Activated CD8-positive, alpha-beta memory T cell treated with anti-CD3 and anti-CD28 coated beads, Interleukin-2, amount 10 ng/mL, durations not matched to agents 7 days and 5 days (primary cell): Measurements from ENCODE around the gene IGSF1. TPM values are rescaled to one million over a fixed set of nuclear protein-coding genes. Genes with fewer than 3 reads are reported as not detected.

Experiments
- ATAC-seq: fragments of 150-1000 bp; cut with Tn5 transposase; one replicate; pipeline ENCODE4 v1.10.0; 2021; ENCODE audit warnings: moderate library complexity
- CTCF ChIA-PET: fragments of 350-600 bp; sonication (Branson Sonifier 250); formaldehyde crosslinking; loops from one replicate; lab custom pipeline; 2021; ENCODE audit warnings: antibody characterized with exemption; lab: Charles Lee
- DNase-seq: peaks from one replicate; pipeline ENCODE4 v3.0.0-alpha.2; 2020
- H3K27ac Mint-ChIP-seq: one replicate; pipeline ENCODE4 v1.8.0; 2021; ENCODE audit warnings: mild to moderate bottlenecking, mixed read lengths
- H3K27me3 Mint-ChIP-seq: one replicate; pipeline ENCODE4 v1.8.0; 2021; ENCODE audit warnings: mixed read lengths
- H3K36me3 Mint-ChIP-seq: one replicate; pipeline ENCODE4 v1.8.0; 2021; ENCODE audit warnings: mild to moderate bottlenecking, mixed read lengths
- H3K4me1 Mint-ChIP-seq: one replicate; pipeline ENCODE4 v1.8.0; 2021; ENCODE audit warnings: mixed read lengths
- H3K4me3 Mint-ChIP-seq: one replicate; pipeline ENCODE4 v1.8.0; 2021; ENCODE audit warnings: mild to moderate bottlenecking, moderate library complexity, mixed read lengths
- H3K9me3 Mint-ChIP-seq: one replicate; pipeline ENCODE4 v1.8.0; 2022; ENCODE audit warnings: low read depth, mixed read lengths
- total RNA-seq, 2 experiments: library from RNA; stranded (reverse); gene quantifications; one replicate each; pipeline ENCODE4 v1.2.3, GENCODE V29; 2021

The IGSF1 gene
- total RNA-seq: not detected

- CTCF ChIA-PET: no interaction called here
- DNase-seq: no peak
- Mint-ChIP-seq H3K9me3 (no peaks in the 10 kb centered on the region), H3K4me3 (no peak within 1 kb of the TSS), H3K36me3 (no peaks in the 10 kb centered on the region), H3K4me1 (no peaks in the 10 kb centered on the region), H3K27me3 (peaks cover 11% of the 10 kb centered on the region), H3K27ac (no peak within 1 kb of the TSS)
- no peak for ATAC-seq
These were observed at the start of gene IGSF1 for GRCh38 chrX:131288738-131289511. IGSF1 (minus strand) TSS chrX:131289306; CDS start chrX:131286674, 2,632 bp downstream.

DNA sequence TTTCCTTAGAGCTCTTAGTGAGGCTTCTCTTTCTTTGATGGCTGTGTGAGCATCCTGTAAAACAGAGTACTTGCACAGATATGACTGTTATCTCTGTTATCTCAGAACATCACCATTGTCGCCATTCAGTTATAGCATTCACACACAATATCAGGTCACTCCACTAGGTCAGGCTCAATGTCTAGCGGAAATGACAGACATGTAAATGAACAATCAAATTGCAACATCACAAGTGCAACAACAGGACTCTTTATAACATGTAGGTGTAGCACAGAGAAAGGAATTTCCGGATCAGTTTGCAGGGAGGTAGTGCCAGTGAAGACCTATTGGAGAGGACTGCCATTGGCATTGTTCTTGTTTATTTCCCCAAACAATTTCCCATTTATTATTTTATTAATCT lies 43.2 kb upstream of the IGSF1 start:
- no peak for DNase-seq
- Mint-ChIP-seq H3K36me3 (no peaks in the 10 kb centered on the region), H3K9me3 (peaks cover 2% of the 10 kb centered on the region), H3K27me3 (no peaks in the 10 kb centered on the region), H3K4me3 (no peak overlapping the region), H3K4me1 (no peaks in the 10 kb centered on the region), H3K27ac (no peak overlapping the region)
- ATAC-seq: no peak
- CTCF ChIA-PET: no interaction called here

DNA sequence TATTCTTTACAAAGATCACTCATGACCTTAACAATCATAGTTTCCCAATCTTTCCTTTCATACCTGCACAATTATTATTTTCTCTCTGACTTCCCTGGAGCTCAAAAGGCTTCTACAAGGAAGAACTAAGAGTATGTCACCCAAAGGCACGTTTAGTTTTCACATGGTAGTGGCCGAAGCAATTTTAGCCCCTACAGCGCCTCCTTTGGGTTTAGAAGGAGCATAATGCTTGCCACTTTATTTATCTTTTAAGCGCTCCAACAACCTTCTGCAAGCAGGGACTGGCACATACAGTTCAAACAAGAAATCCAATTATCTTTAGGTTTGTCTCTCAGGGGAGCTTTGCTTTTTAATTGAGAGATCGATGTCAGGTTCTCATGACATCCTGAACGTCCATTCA lies 42.0 kb upstream of the IGSF1 start:
- CTCF ChIA-PET: no interaction called here
- Mint-ChIP-seq H3K36me3 (no peaks in the 10 kb centered on the region), H3K27ac (no peak overlapping the region), H3K27me3 (no peaks in the 10 kb centered on the region), H3K4me3 (no peak overlapping the region), H3K9me3 (peaks cover 2% of the 10 kb centered on the region), H3K4me1 (no peaks in the 10 kb centered on the region)
- ATAC-seq (no peak), DNase-seq (no peak)

DNA sequence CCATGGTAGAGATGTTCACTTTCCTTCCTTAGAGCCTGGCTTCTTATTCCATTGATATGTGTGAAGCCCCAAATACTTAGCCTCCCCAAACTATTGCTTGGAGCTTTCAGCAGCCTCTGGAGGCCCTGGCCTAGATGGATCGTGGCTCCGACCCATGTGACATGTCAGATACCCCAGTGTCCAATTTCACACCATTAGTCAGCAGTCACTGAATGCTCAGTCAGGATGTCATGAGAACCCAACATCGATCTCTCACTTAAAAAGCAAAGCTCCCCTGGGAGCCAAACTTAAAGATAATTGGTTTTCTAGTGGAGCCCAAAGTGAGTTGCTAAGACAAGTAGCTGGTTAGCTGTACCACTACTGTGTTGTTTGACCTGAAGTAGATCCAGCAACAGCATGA lies 41.6 kb upstream of the IGSF1 start:
- no peak overlapping the region for H3K4me3 Mint-ChIP-seq
- H3K27ac Mint-ChIP-seq: no peak overlapping the region
- ATAC-seq (no peak), DNase-seq (no peak)
- H3K27me3 Mint-ChIP-seq: no peaks in the 10 kb centered on the region
- no peaks in the 10 kb centered on the region for H3K4me1 Mint-ChIP-seq
- CTCF ChIA-PET: no interaction called here
- peaks cover 2% of the 10 kb centered on the region for H3K9me3 Mint-ChIP-seq
- H3K36me3 Mint-ChIP-seq: no peaks in the 10 kb centered on the region

DNA sequence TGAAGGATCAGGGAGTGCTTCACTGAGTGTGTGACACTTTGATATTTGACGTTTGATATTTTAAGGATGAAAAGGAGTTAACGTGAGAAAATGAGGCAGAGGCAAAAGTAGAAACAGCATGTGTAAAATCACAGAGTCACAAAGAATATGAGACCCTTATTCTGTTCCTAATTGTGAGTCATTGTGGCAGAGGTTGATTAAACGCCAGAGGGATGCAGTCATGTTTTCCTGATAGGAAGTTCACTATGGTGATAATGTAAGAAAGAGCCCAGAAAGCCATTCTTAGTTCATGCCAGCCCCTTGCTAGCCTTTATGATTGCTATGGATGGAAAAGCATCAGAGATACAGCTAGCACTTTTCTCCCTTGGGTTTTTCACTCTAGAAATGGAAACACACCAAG lies 33.5 kb upstream of the IGSF1 start:
- no peak overlapping the region for H3K27ac Mint-ChIP-seq
- no peaks in the 10 kb centered on the region for H3K4me1 Mint-ChIP-seq
- no peak for ATAC-seq
- no peaks in the 10 kb centered on the region for H3K36me3 Mint-ChIP-seq
- H3K9me3 Mint-ChIP-seq: no peaks in the 10 kb centered on the region
- no peak overlapping the region for H3K4me3 Mint-ChIP-seq
- DNase-seq: no peak
- H3K27me3 Mint-ChIP-seq: no peaks in the 10 kb centered on the region
- CTCF ChIA-PET: no interaction called here

- CTCF ChIA-PET: no interaction called here
- DNase-seq: no peak
- H3K4me1 Mint-ChIP-seq: no peaks in the 10 kb centered on the region
These were observed 28.2 kb upstream of the IGSF1 start for GRCh38 chrX:131317326-131317725.

GRCh38 chrX:131316260-131316659 lies 27.2 kb upstream of the IGSF1 start:
- DNase-seq (no peak), ATAC-seq (no peak)
- CTCF ChIA-PET: no interaction called here
- H3K4me3 Mint-ChIP-seq: no peak overlapping the region
- no peaks in the 10 kb centered on the region for H3K9me3 Mint-ChIP-seq
- H3K36me3 Mint-ChIP-seq: no peaks in the 10 kb centered on the region
- H3K4me1 Mint-ChIP-seq: no peaks in the 10 kb centered on the region
- no peaks in the 10 kb centered on the region for H3K27me3 Mint-ChIP-seq
- no peak overlapping the region for H3K27ac Mint-ChIP-seq

More at GRCh38 chrX:131317326-131317725, 28.2 kb upstream of the IGSF1 start:
- no peak overlapping the region for H3K27ac Mint-ChIP-seq
- no peaks in the 10 kb centered on the region for H3K36me3 Mint-ChIP-seq
- no peaks in the 10 kb centered on the region for H3K9me3 Mint-ChIP-seq
- no peak for ATAC-seq
- no peaks in the 10 kb centered on the region for H3K27me3 Mint-ChIP-seq
- no peak overlapping the region for H3K4me3 Mint-ChIP-seq

GRCh38 chrX:131308980-131309379 lies 19.9 kb upstream of the IGSF1 start:
- DNase-seq (no peak), ATAC-seq (no peak)
- CTCF ChIA-PET: no interaction called here
- Mint-ChIP-seq H3K27me3 (no peaks in the 10 kb centered on the region), H3K36me3 (no peaks in the 10 kb centered on the region), H3K4me1 (no peaks in the 10 kb centered on the region), H3K9me3 (no peaks in the 10 kb centered on the region), H3K4me3 (no peak overlapping the region), H3K27ac (no peak overlapping the region)

DNA sequence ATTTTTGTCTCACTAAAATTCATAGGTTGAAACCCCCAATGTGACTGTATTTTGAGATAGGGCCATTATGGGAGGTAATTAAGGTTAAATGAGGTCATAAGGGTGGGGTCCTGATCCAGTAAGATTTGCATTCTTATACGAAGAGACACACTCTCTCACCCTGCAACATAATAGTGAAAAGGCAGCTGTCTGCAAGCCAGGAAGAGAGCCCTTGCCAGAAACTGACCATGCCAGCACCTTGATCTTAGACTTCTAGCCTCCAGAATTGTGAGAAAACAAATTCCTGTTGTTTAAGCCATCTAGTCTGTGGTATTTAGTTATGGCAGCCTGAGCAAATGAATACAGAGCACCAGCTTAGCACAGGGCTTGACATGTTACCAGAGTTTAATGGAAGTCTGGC lies 17.5 kb upstream of the IGSF1 start:
- Mint-ChIP-seq H3K27me3 (no peaks in the 10 kb centered on the region), H3K9me3 (no peaks in the 10 kb centered on the region), H3K36me3 (no peaks in the 10 kb centered on the region), H3K4me1 (no peaks in the 10 kb centered on the region), H3K4me3 (no peak overlapping the region), H3K27ac (no peak overlapping the region)
- CTCF ChIA-PET: no interaction called here
- DNase-seq: no peak
- ATAC-seq: no peak

GRCh38 chrX:131305926-131306325 lies 16.8 kb upstream of the IGSF1 start:
- Mint-ChIP-seq H3K4me3 (no peak overlapping the region), H3K27ac (no peak overlapping the region), H3K9me3 (no peaks in the 10 kb centered on the region), H3K4me1 (no peaks in the 10 kb centered on the region), H3K27me3 (no peaks in the 10 kb centered on the region), H3K36me3 (no peaks in the 10 kb centered on the region)
- CTCF ChIA-PET: no interaction called here
- DNase-seq (no peak), ATAC-seq (no peak)

GRCh38 chrX:131302701-131303100 lies 13.6 kb upstream of the IGSF1 start:
- ATAC-seq: no peak
- Mint-ChIP-seq H3K27me3 (no peaks in the 10 kb centered on the region), H3K9me3 (no peaks in the 10 kb centered on the region), H3K4me3 (no peak overlapping the region), H3K4me1 (no peaks in the 10 kb centered on the region), H3K27ac (no peak overlapping the region), H3K36me3 (no peaks in the 10 kb centered on the region)
- no peak for DNase-seq
- CTCF ChIA-PET: no interaction called here

- ATAC-seq (no peak), DNase-seq (no peak)
- H3K9me3 Mint-ChIP-seq: no peaks in the 10 kb centered on the region
- no peak overlapping the region for H3K4me3 Mint-ChIP-seq
- H3K27me3 Mint-ChIP-seq: no peaks in the 10 kb centered on the region
- H3K4me1 Mint-ChIP-seq: no peaks in the 10 kb centered on the region
- no peak overlapping the region for H3K27ac Mint-ChIP-seq
- CTCF ChIA-PET: no interaction called here
- no peaks in the 10 kb centered on the region for H3K36me3 Mint-ChIP-seq
These were observed 12.0 kb upstream of the IGSF1 start for GRCh38 chrX:131301155-131301554.

DNA sequence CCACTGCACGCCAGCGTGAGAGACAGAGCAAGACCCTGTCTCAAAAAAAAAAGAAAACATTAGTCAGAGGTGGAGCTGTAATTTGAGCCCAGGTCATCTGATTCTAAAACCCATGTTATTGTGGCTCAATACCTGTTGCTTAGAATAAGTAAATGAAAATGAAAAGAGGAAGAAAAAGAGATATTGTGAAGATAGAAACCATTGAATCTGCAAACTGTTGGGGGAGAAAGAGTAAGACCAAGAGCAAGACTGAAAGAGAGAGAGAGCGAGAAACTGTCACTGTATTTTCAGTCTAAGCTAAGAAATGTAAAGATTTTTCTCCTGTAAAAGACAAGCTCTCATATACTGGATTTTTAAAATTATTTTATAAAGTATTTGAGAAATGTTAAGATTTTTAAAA lies 9.7 kb upstream of the IGSF1 start:
- Mint-ChIP-seq H3K27ac (no peak overlapping the region), H3K27me3 (peaks cover 3% of the 10 kb centered on the region), H3K4me3 (no peak overlapping the region), H3K9me3 (no peaks in the 10 kb centered on the region), H3K4me1 (no peaks in the 10 kb centered on the region), H3K36me3 (no peaks in the 10 kb centered on the region)
- ATAC-seq (no peak), DNase-seq (no peak)
- CTCF ChIA-PET: no interaction called here

DNA sequence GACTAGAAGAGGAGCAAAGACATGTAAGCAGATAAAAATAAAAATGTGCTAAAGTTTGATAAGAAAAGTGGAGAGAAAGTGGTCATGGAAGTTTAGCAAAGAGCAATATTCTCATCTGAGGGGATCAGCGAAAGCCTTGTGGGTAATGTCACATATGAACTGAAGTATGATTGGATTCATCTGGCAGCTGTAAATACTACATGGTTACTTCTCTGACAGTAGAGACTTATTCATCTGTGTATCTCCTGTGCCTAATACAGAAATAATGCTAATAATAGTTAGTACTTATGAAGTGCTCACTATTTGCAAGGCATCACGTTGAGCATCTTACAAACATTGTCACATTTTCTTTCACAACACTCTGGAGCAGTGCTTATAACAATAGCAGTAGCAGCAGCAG lies 8.9 kb upstream of the IGSF1 start:
- Mint-ChIP-seq H3K27me3 (peaks cover 3% of the 10 kb centered on the region), H3K4me3 (no peak overlapping the region), H3K27ac (no peak overlapping the region), H3K9me3 (no peaks in the 10 kb centered on the region), H3K36me3 (no peaks in the 10 kb centered on the region), H3K4me1 (no peaks in the 10 kb centered on the region)
- DNase-seq (no peak), ATAC-seq (no peak)
- CTCF ChIA-PET: no interaction called here
